Amygdala (tissue), 56 donors: ENCODE measurements around the gene LYPLA2.
A peak's percentile ranks its signal among the peaks of the same experiment; 100 is the strongest.
"Not testable (repeated sequence)": the region's sequence is repeated elsewhere in the genome, so short reads cannot be mapped to it uniquely, and the experiment has no call there.

Experiments
- DNase-seq, 56 donors: peaks; one replicate each; lab custom pipeline; 2025; lab: John Stamatoyannopoulos, UW

The LYPLA2 gene

GRCh38 chr1:23799570-23800399 lies 8.8 kb downstream of the LYPLA2 start:
- DNase-seq, result peak in 9 of 56 donors; percentile 10 to 61 (median 31)

- DNase-seq, result peak; percentile 67 to 97 (median 92)
Measured at GRCh38 chr1:23800400-23801337, 9.7 kb downstream of the LYPLA2 start, which contains the start of gene GALE. GALE (minus strand) TSS chr1:23800754; CDS start chr1:23799007, 1,747 bp downstream.

DNA sequence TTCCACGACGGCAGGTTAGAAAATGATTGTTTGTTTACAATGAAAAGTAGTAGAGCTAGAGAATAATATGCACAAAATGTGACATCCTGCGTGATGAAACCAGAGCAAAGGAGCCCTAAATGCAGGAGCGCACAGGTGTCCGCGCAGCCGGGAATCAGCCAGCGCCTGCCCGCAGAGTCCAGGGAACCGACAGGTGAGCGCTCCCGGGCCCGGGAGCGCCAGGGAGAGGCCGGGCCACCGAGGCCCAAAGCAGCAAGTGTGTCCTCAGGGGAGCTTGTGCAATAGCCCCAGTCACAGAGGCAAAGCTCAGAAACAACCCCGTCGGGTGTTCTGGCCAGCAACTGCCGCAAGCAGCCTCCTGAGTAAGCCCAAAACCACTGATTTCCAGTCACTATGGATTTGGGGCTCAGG lies 10.4 kb downstream of the LYPLA2 start:
- peak in 1 of 56 donors; percentile 25 for DNase-seq

- DNase-seq, result peak in 1 of 56 donors; percentile 25
Measured at GRCh38 chr1:23801876-23802275, 10.9 kb downstream of the LYPLA2 start.

DNA sequence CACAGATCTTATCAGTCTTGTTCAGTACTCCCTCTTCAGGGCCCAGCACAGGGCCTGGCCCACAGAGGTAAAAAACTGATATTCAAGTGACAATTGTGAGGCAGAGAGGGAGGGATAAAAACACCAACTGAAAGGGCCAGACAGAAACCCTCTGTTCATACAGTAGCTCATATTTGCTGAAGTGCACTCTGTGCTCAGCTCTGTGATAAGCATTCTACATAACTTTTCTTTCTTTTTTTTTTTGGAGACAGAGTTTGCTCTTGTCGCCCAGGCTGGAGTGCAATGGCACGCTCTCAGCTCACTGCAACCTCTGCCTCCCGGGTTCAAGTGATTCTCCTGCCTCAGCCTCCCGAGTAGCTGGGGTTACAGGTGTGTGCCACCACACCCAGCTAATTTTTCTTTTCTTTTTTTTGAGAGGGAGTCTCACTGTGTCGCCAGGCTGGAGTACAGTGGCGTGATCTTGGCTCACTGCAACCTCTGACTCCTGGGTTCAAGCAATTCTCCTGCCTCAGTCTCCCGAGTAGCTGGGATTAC lies 11.9 kb downstream of the LYPLA2 start:
- DNase-seq, result not testable (repeated sequence)

GRCh38 chr1:23803674-23804073 lies 12.7 kb downstream of the LYPLA2 start:
- no peak for DNase-seq

DNA sequence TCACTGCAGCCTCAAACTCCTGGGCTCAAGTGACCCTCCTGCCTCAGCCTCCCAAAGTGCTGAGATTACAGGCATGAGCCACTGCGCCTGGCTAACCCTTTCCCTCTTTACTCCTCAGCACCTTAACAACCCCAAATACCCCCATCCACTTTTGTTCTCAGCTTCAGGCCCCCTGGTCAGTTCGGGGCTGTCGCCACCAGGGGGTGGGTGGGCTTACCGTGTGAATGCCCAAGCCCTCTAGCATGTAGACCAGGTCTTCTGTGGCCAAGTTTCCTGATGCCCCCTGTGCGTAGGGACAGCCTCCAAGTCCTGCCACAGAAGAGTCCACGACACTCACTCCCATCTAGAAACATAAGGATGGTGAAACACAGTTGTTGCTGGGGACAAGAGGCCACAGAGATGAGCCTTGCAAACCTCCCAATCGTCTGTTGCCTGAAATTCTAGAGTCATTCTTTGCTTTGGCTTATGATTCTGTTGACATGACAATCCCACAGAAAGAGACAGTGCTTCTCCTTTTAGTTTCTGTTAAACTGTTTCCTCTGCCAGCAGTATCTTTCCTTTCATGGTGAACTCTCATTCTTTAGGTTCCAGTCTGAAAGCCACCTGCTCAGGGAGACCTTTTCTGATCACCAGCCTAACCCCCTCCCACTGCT lies 13.4 kb downstream of the LYPLA2 start:
- DNase-seq, result no peak

DNA sequence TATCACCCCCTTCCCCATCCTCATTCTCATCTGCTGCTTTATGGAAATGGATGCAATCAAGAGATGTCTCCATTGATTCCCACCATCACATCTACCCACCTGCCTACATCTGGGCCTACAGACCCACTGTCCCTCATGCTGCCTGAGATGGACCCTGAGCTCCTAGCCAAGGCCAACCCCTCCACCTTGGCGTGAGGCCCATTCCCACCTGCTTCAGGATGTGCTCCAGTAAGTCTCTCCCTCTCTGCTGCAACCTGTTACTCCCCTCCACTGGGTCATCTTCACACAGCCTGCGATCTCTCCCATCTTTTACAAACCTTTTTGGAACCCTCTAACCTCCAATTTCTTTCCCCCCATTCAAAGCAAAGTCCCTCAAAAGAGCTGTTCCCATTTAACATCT lies 14.1 kb downstream of the LYPLA2 start:
- no peak for DNase-seq

- no peak for DNase-seq
Measured at GRCh38 chr1:23806280-23806679, 15.3 kb downstream of the LYPLA2 start.

- DNase-seq, result no peak
Measured at GRCh38 chr1:23807453-23807852, 16.5 kb downstream of the LYPLA2 start.

DNA sequence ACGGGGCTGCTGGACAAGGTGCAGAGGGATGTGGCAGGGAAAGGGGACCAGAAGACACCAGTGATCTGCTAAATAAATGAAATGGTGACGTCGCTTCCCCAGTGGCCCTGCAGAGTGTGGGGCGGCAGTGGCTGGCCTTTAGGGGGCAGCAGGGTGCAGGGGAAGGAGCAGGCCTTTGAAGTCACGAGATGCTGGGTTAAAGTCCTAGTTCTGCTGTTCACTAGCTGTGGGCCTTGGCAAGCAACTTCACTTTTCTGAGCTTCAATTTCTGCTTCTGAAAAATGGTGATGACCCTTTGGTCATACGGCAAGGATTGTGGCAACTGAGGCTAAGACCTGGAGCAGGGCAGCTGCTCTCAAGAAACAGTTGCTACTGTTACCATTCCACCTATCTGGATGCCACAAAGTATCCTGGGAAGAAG lies 18.8 kb downstream of the LYPLA2 start:
- DNase-seq, result peak in 30 of 56 donors; percentile 9 to 67 (median 32)

GRCh38 chr1:23810818-23811540 lies 20.0 kb downstream of the LYPLA2 start:
- peak in 8 of 56 donors; percentile 6 to 40 (median 26) for DNase-seq

GRCh38 chr1:23814016-23814415 lies 23.1 kb downstream of the LYPLA2 start:
- DNase-seq, result no peak

DNA sequence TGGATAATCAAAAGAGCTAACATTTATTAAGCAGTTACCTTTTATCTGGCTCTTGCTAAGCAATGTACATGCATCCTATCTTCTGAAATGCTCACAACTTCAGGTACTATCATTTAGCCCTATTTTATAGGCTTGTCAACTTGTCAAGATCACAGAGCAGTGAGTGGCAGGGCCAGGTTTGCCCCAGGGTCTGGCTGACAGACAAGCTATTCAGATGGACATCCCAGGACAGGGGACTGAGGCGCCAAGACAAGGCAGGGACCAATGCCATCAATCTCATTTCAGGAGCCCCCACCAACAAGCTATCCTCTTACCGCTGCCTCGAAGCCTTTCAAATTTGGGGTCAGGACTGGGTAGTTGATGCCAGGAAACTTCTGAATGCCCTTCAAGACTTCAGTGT lies 25.4 kb downstream of the LYPLA2 start:
- DNase-seq, result no peak

DNA sequence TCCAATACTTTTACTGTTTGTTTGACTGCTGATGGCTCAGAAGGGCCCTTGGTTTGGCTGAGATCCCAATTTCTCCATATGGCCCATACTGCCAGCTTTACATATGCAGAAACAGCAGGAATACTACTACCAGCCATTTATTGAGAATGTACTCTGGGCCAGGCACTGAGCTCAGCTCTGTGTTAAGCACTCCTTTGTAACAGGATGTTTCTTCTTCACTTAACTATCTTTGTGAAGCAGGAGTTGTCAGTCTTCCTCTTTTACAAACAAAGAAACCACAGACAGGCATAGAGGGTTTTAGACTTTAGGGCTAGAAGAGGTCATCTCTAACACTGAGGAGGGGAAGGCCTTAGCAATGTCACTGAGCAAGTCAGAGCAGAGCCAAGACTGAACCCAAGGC lies 26.0 kb downstream of the LYPLA2 start:
- no peak for DNase-seq

DNA sequence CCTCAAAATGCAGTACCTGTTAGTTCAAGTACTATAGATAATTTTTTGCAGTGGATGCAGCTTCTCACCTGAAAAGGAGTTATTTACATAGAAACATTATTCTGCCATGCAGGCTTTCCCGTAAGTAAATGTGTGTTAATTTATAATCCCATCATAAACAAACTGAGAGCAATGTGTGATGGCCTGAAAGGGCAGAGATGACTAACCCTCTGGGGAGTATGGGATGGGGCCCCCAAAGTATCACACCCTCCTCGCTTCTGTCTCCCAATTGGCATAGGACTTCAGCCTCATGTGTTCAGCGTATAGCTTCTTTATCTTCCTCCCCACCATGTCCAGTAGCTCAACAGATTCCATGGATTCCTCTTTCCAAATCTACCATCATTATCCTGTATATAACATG lies 26.7 kb downstream of the LYPLA2 start:
- DNase-seq, result no peak

GRCh38 chr1:23823767-23824166 lies 32.8 kb downstream of the LYPLA2 start:
- DNase-seq, result no peak

GRCh38 chr1:23824711-23825075 lies 33.7 kb downstream of the LYPLA2 start:
- DNase-seq, result no peak

DNA sequence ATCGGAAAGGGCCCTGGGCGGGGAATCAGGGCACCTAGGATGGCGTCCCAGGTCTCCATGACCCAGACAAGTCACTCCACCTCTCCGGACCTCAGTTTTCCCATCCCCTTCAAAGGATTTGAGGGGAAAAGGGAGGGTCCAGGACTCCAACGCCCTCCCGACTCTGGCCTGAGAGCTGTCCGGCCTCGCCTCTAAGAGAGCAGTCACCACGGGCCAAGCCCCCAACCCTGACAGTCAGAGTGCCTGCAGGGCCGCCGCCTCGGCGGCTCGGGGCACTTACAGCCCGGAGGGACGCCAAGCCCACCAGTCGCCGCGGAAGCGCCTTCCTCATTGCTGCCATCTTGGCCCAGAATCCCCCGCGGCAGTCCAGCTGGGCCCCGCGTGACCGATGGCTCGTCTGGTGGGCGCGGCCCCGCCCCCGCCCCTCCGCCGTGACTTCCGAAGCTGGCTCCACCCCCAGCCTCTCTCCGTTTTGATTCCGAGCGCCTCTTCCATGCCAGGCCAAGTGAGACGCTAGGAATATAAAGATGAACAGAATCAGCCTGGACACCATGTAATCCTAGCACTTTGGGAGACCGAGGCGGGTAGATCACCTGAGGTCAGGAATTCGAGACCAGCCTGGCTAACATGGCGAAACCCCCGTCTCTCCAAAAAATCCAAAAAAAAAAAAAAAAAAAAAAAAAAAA lies 34.3 kb downstream of the LYPLA2 start, which contains the start of gene HMGCL:
TSS of gene HMGCL (minus strand) at position 354 of the 686 bp plus-strand sequence. CDS start at position 340, 14 bp downstream.
- DNase-seq, result peak; percentile 49 to 95 (median 82)
